Measurements from ENCODE around the gene ABAT. TPM values are rescaled to one million over a fixed set of nuclear protein-coding genes. Genes with fewer than 3 reads are reported as not detected.

The ABAT gene
- total RNA-seq, 1 donor from 2014 or later: 9.8 TPM

DNA sequence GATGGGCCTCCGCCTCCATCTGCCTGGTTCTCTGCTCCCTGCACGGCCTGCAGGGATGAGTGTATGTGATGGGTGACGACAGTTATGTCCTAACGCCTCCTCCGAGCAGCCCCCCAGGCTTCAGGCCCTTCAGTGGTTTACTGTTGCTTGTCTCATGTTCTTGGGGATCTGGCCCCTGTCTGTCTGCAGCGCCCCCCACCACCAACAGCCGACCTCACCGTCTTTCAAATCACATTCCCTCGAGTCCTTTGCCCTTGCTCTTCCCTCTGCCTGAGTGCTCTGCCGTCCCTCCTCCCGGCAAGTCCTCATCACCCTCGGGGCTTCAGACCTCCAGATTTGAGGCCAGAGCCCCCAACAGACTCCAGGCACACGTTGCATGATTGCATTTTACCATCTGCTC lies 34.7 kb upstream of the ABAT start:
- Histone ChIP-seq H3K36me3 (peaks cover 91% of the 10 kb centered on the region), H3K9me3 (no peaks in the 10 kb centered on the region), H3K4me3 (no peak overlapping the region), H3K4me1 (no peaks in the 10 kb centered on the region), H3K27me3 (no peaks in the 10 kb centered on the region), H3K27ac (no peak overlapping the region)
- TF ChIP-seq, protein P1, sequence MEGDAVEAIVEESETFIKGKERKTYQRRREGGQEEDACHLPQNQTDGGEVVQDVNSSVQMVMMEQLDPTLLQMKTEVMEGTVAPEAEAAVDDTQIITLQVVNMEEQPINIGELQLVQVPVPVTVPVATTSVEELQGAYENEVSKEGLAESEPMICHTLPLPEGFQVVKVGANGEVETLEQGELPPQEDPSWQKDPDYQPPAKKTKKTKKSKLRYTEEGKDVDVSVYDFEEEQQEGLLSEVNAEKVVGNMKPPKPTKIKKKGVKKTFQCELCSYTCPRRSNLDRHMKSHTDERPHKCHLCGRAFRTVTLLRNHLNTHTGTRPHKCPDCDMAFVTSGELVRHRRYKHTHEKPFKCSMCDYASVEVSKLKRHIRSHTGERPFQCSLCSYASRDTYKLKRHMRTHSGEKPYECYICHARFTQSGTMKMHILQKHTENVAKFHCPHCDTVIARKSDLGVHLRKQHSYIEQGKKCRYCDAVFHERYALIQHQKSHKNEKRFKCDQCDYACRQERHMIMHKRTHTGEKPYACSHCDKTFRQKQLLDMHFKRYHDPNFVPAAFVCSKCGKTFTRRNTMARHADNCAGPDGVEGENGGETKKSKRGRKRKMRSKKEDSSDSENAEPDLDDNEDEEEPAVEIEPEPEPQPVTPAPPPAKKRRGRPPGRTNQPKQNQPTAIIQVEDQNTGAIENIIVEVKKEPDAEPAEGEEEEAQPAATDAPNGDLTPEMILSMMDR (IDR thresholded peaks at IDR 0.05): no peak
- ATAC-seq (no peak), DNase-seq (no peak)
- intact Hi-C loops (cut with DNase I): no loop called here

DNA sequence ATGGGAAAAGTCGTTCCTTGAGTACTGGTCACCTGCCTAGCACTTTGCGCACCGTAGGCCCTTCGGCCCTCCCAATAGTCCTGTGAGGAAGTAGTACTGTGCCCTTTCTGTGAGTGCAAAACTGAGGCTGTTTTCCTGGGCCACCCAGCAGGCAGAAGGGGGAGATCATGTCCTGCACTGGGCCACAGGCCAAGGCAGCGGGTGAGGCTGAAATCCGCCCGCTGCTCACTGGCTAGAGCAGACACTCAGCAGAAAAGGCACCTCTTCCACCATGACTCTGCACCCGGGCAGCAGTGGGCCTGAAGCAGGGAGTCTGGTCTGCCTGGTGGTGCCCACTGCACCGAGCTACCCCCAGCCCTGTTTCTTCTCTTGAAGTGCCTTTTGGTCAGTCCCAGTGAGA lies 32.7 kb upstream of the ABAT start:
- Histone ChIP-seq H3K4me1 (no peaks in the 10 kb centered on the region), H3K27me3 (no peaks in the 10 kb centered on the region), H3K27ac (no peak overlapping the region), H3K36me3 (peaks cover 90% of the 10 kb centered on the region), H3K9me3 (no peaks in the 10 kb centered on the region), H3K4me3 (no peak overlapping the region)
- DNase-seq: no peak
- ATAC-seq: no peak
- TF ChIP-seq, protein P1 (IDR thresholded peaks at IDR 0.05): no peak
- intact Hi-C loops (cut with DNase I): no loop called here

DNA sequence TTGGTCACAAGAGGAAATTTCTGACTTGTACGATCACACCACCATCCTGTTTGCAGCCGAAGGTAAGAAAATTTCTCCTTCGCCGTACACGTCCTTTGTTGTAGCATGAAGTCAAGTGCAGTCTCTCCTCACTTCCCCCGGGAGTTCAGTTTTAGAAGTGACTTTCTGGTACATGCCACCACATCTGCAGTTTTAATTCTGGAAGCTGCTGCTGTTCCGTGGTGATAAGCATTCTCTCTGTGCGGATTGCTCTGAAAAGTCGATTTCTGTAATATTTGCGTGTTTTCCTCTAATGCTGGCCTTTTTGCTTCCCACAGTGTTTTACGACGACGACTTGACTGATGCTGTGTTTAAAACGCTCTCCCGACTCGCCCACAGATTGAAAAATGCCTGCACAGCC lies 32.3 kb upstream of the ABAT start:
- intact Hi-C loops (cut with DNase I): no loop called here
- no peaks in the 10 kb centered on the region for H3K27me3 ChIP-seq
- TF ChIP-seq, protein P1 (IDR thresholded peaks at IDR 0.05): no peak
- no peaks in the 10 kb centered on the region for H3K9me3 ChIP-seq
- ATAC-seq (no peak), DNase-seq (no peak)
- H3K4me3 ChIP-seq: no peak overlapping the region
- no peaks in the 10 kb centered on the region for H3K4me1 ChIP-seq
- peaks cover 90% of the 10 kb centered on the region for H3K36me3 ChIP-seq
- H3K27ac ChIP-seq: no peak overlapping the region

DNA sequence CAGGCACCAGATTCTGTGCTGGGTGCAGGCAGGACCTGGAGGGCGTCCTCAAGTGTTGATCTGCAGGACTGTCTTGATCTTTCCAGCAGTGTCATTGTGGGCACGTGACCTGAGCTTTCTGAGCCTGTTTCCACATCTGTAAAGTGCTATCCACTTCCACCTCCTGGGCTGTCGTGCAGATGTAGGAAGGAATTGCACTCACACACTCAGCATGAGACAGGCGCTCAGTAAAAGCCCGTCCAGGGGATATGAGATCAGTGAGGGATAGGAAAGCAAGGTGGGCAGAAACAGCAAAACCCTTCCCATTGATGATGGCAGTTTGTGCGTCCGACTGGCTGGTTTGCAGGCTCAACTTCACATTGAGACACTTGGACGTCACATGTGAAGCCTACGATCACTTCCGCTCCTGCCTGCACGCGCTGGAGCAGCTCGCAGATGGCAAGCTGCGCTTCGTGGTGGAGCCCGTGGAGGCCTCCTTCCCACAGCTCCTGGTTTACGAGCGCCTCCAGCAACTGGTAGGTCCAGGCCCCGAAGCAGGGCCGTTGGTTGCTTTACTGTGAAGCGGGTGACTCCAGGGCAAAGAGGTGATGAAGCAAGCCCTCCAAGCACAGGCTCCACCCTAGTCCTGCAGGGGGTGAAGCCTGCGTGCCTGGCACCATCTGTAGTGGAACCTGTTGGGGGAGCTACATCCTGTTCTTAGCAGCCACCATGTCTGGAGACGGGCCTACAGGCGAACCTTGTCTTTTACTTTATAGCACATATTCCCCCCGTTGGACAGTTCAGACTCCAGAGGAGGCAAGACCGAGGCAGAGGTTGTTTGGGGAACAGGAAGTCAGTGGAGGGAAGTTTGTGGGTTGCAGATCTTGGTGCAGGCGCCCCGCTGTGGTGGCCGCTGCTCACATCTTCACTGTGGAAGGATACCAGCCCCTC lies 29.9 kb upstream of the ABAT start:
- H3K4me1 ChIP-seq: no peaks in the 10 kb centered on the region
- peak; percentile 87 for ATAC-seq
- intact Hi-C loops (cut with DNase I): no loop called here

DNA sequence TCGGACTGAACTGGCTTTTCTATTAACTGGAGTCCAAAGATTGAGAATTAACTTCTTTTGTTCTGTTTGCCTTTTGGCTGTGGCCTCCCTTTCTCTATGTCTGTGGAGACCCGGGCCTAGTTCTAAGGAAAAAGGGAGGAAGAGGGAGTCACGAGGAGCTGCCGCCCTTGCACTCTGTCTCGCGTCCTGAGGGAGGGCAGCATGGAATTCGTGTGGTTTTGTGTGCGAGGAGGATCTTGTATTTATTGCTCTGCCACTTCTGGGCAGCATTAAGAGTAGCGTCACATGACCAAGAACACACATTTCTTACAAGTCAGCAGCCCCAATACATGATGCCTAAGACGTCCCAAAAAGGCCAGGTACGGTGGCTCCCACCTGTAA lies 29.3 kb upstream of the ABAT start:
- no peaks in the 10 kb centered on the region for H3K4me1 ChIP-seq
- ATAC-seq (peak; percentile 51), DNase-seq (peak; percentile 72)
- intact Hi-C loops (cut with DNase I): no loop called here
- H3K27ac ChIP-seq: peak overlapping the region; percentile 60
- TF ChIP-seq, protein P1 (IDR thresholded peaks at IDR 0.05): no peak
- H3K36me3 ChIP-seq: peaks cover 71% of the 10 kb centered on the region
- H3K4me3 ChIP-seq: peak overlapping the region; percentile 5
- H3K9me3 ChIP-seq: no peaks in the 10 kb centered on the region
- H3K27me3 ChIP-seq: no peaks in the 10 kb centered on the region

More for the DNA sequence above, 29.9 kb upstream of the ABAT start:
- Histone ChIP-seq H3K4me3 (peak overlapping the region; percentile 5), H3K9me3 (no peaks in the 10 kb centered on the region), H3K27ac (peak overlapping the region; percentile 60), H3K27me3 (no peaks in the 10 kb centered on the region), H3K36me3 (peaks cover 78% of the 10 kb centered on the region)
- TF ChIP-seq, protein P1 (IDR thresholded peaks at IDR 0.05): peak; percentile 9
- DNase-seq: peak; percentile 75
